PC-3 (cell line): ENCODE data around the gene CKAP2. TPM values are rescaled to one million over a fixed set of nuclear protein-coding genes. Genes with fewer than 3 reads are reported as not detected.
"Not testable (repeated sequence)": the region's sequence is repeated elsewhere in the genome, so short reads cannot be mapped to it uniquely, and the experiment has no call there.

ENCODE experiments used
- ATAC-seq: fragments of 200-7000 bp; cut with Tn5 transposase; 2 replicates; pipeline ENCODE4 v1.9.1; 2020; ENCODE audit warnings: mild to moderate bottlenecking, moderate library complexity
- BruUV-seq: library from RNA; stranded (reverse); fragments of 400-500 nt; replicated peaks from 2 replicates; lab custom pipeline; 2021; lab: Mats Ljungman, UMichigan
- CTCF ChIA-PET: fragments of 300-600 bp; sonication (Branson Sonifier 250); formaldehyde crosslinking; loops from one replicate; lab custom pipeline; 2022; ENCODE audit warnings: antibody characterized with exemption; lab: Charles Lee
- POLR2A ChIA-PET: fragments of 300-600 bp; sonication (Branson Sonifier 250); formaldehyde crosslinking; loops from one replicate; lab custom pipeline; 2022; ENCODE audit warnings: antibody characterized with exemption; ENCODE audit not compliant: unreplicated experiment; lab: Charles Lee
- DNase-seq: peaks from one replicate; pipeline ENCODE4 v3.0.0-alpha.2; 2015
- H2AFZ ChIP-seq: fragments of 300-600 bp; sonication (generic); 2 replicates; pipeline ENCODE4 v1.6.0; 2016; ENCODE audit warnings: antibody characterized with exemption, low read length
- H3F3A ChIP-seq: fragments of 300-600 bp; sonication (generic); one replicate; pipeline ENCODE4 v1.6.0; 2017; ENCODE audit warnings: antibody characterized with exemption, low read length, control low read depth, mild to moderate bottlenecking; ENCODE audit not compliant: unreplicated experiment
- H3K27ac ChIP-seq: fragments of 300-600 bp; sonication (generic); 2 replicates; pipeline ENCODE4 v1.5.1; 2016; ENCODE audit warnings: mild to moderate bottlenecking, low read length
- H3K27me3 ChIP-seq: fragments of 300-600 bp; sonication (generic); 2 replicates; pipeline ENCODE4 v1.6.1; 2016; ENCODE audit warnings: low read length, mixed read lengths
- H3K36me3 ChIP-seq: fragments of 300-600 bp; sonication (generic); 2 replicates; pipeline ENCODE4 v1.6.1; 2016; ENCODE audit warnings: low read depth, mixed run types, low read length, mixed read lengths
- H3K4me1 ChIP-seq: fragments of 300-600 bp; sonication (generic); 2 replicates; pipeline ENCODE4 v1.5.1; 2016; ENCODE audit warnings: low read length; ENCODE audit not compliant: insufficient read depth
- H3K4me2 ChIP-seq: fragments of 300-600 bp; sonication (generic); 2 replicates; pipeline ENCODE4 v1.6.0; 2016; ENCODE audit warnings: low read length
- H3K4me3 ChIP-seq: fragments of 300-600 bp; sonication (generic); 2 replicates; pipeline ENCODE4 v1.5.1; 2016; ENCODE audit warnings: mild to moderate bottlenecking, low read length, mixed read lengths
- H3K79me2 ChIP-seq: fragments of 300-600 bp; sonication (generic); 2 replicates; pipeline ENCODE4 v1.6.1; 2017; ENCODE audit warnings: low read length, mixed read lengths
- H3K9ac ChIP-seq: fragments of 300-600 bp; sonication (generic); 2 replicates; pipeline ENCODE4 v1.6.0; 2016; ENCODE audit warnings: mild to moderate bottlenecking, low read length
- H3K9me2 ChIP-seq: fragments of 300-600 bp; sonication (generic); replicated peaks from 2 replicates; pipeline ENCODE4 v1.6.1; 2016; ENCODE audit warnings: mixed run types, low read length, mixed read lengths
- H3K9me3 ChIP-seq: fragments of 300-600 bp; sonication (generic); 2 replicates; pipeline ENCODE4 v1.6.1; 2016; ENCODE audit warnings: low read length, mixed read lengths
- H4K20me1 ChIP-seq: fragments of 300-600 bp; sonication (generic); 2 replicates; pipeline ENCODE4 v1.6.1; 2016; ENCODE audit warnings: low read length, mixed read lengths
- CTCF ChIP-seq: fragments of 300-600 bp; sonication (generic); conservative IDR thresholded peaks from 2 replicates; pipeline ENCODE4 v1.5.1; 2017; ENCODE audit warnings: antibody characterized with exemption, low read depth, mild to moderate bottlenecking, low read length
- EZH2 ChIP-seq: fragments of 300-600 bp; sonication (generic); IDR thresholded peaks from one replicate; pipeline ENCODE4 v1.6.1; 2017; ENCODE audit warnings: antibody characterized with exemption, mild to moderate bottlenecking, low read length; ENCODE audit not compliant: unreplicated experiment
- EZH2phosphoT487 ChIP-seq: fragments of 300-600 bp; sonication (generic); IDR thresholded peaks from 2 replicates; pipeline ENCODE4 v1.6.1; 2018; ENCODE audit warnings: mild to moderate bottlenecking, antibody characterized with exemption, low read length, borderline replicate concordance
- intact Hi-C: fragments of 100-400 bp; cut with micrococcal nuclease; formaldehyde crosslinking; loops from 2 replicates; pipeline ENCODE4 v1.9.0; 2023
- total RNA-seq: library from RNA; depleted of rRNA; stranded (reverse); fragments of >200 nt; gene quantifications from 2 replicates; pipeline ENCODE4 v1.2.3, GENCODE V29; 2014

CKAP2 gene
- total RNA-seq, 1 experiment from 2014 or later: 30.7 TPM

- Histone ChIP-seq H3K9me3 (no peaks in the 10 kb centered on the region), H3K27ac (no peak overlapping the region), H3K36me3 (no peaks in the 10 kb centered on the region), H3K4me3 (peak overlapping the region; percentile 82; the same call in 1 of the 2 replicates), H3K27me3 (no peaks in the 10 kb centered on the region), H3K4me2 (peak overlapping the region; percentile 95), H4K20me1 (no peaks in the 10 kb centered on the region), H3K9me2 (no peaks in the 10 kb centered on the region), H3K79me2 (no peaks in the 10 kb centered on the region), H2AFZ (peak overlapping the region; percentile 92; the same call in 1 of the 2 replicates), H3K4me1 (peaks cover 4% of the 10 kb centered on the region; the same call in 1 of the 2 replicates), H3K9ac (no peak overlapping the region), H3F3A (no peaks in the 10 kb centered on the region)
- ChIA-PET POLR2A (no interaction called here), CTCF (no interaction called here)
- BruUV-seq: no TSS peak
- intact Hi-C loops: loop anchor here (10.0 kb wide), 1 partner anchor 62 kb away; no protein-coding TSS in a partner anchor
- no peak for DNase-seq
- ATAC-seq: no peak
- no peak for TF ChIP-seq EZH2phosphoT487
- TF ChIP-seq EZH2: no peak
- no peak for TF ChIP-seq CTCF
Observed at GRCh38 chr13:52406629-52407028, 48.6 kb upstream of the CKAP2 start.

DNA sequence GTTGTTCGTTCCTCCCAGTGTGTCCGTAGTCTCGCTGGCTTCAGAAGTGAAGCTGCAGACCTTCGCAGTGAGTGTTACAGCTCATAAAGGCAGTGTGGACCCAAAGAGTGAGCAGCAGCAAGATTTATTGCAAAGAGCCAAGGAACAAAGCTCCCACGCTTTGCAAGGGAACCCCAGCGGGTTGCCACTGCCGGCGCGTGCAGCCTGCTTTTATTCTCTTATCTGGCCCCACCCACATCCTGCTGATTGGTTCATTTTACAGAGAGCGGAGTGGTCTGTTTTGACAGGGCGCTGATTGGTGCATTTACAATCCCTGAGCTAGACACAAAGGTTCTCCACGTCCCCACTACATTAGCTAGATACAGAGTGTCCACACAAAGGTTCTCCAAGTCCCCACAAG lies 47.8 kb upstream of the CKAP2 start:
- not testable (repeated sequence) for H4K20me1 ChIP-seq

DNA sequence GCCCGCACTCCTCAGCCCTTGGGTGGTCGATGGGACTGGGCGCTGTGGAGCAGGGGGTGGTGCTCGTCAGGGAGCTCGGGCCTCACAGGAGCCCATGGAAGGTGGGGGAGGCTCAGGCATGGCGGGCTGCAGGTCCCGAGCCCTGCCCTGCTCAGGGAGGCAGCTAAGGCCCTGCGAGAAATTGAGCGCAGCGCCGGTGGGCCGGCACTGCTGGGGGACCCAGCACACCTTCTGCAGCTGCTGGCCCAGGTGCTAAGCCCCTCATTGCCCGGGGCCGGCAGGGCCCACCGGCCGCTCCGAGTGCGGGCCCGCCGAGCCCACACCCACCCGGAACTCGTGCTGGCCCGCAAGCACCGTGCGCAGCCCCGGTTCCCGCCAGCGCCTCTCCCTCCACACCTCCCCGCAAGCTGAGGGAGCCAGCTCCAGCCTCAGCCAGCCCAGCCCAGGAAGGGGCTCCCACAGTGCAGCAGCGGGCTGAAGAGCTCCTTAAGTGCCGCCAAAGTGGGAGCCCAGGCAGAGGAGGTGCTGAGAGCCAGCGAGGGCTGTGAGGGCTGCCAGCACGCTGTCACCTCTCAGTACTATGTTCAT lies 47.1 kb upstream of the CKAP2 start:
- H3K27ac ChIP-seq, H3F3A ChIP-seq, H3K4me1 ChIP-seq, H3K9me2 ChIP-seq, H2AFZ ChIP-seq, CTCF ChIA-PET, DNase-seq, H3K4me3 ChIP-seq, ATAC-seq, H4K20me1 ChIP-seq, POLR2A ChIA-PET, H3K79me2 ChIP-seq, H3K9ac ChIP-seq, H3K9me3 ChIP-seq, H3K36me3 ChIP-seq, H3K4me2 ChIP-seq, H3K27me3 ChIP-seq, BruUV-seq: not testable (repeated sequence)
- intact Hi-C loops: loop anchor here (10.0 kb wide), 1 partner anchor 63 kb away; no protein-coding TSS in a partner anchor

More for the DNA sequence above, 47.8 kb upstream of the CKAP2 start:
- CTCF ChIA-PET: interaction anchor here (0.6 kb wide), 1 partner anchor 42 kb away, joined by 3 read pairs; no protein-coding TSS in a partner anchor
- H3K9ac ChIP-seq, BruUV-seq, H3K4me3 ChIP-seq, H3K79me2 ChIP-seq, H3K4me2 ChIP-seq, H3K9me2 ChIP-seq, H3K36me3 ChIP-seq, H3K27me3 ChIP-seq, ATAC-seq, H3K27ac ChIP-seq, H2AFZ ChIP-seq, H3K4me1 ChIP-seq, POLR2A ChIA-PET, H3F3A ChIP-seq, DNase-seq, H3K9me3 ChIP-seq: not testable (repeated sequence)
- intact Hi-C loops: loop anchor here (10.0 kb wide), 1 partner anchor 63 kb away; no protein-coding TSS in a partner anchor
